Mammary epithelial cell (primary cell): Measurements from ENCODE around the gene SSBP3.

Experiments used
- CTCF ChIP-seq, 2 donors: IDR thresholded peaks in 1 of 2; conservative IDR thresholded peaks in 1 of 2; 2 replicates each; pipeline ENCODE4 v1.5.1; 2011 to 2012; ENCODE audit warnings: inconsistent platforms in 2 of 2, low read length in 2 of 2, mild to moderate bottlenecking in 2 of 2, control low read depth in 1 of 2, low read depth in 1 of 2; ENCODE audit not compliant: insufficient read depth in 1 of 2; ENCODE audit errors: extremely low read depth in 1 of 2
- EZH2 ChIP-seq: IDR thresholded peaks from 2 replicates; pipeline ENCODE4 v1.6.1; 2012; ENCODE audit warnings: low read length, inconsistent platforms, borderline replicate concordance

- TF ChIP-seq EZH2 (no peak), CTCF (conservative IDR thresholded peaks at IDR 0.05 in 1 of 2, IDR thresholded peaks at IDR 0.05 in 1 of 2; ENCODE audit: extremely low read depth in 1 of 2, insufficient read depth in 1 of 2, low read depth in 1 of 2, low read length in 2 of 2) (no peak)
Observed at GRCh38 chr1:54292002-54292911, 113.9 kb downstream of the SSBP3 start.
